ENCODE results near the gene HOXA5.
A peak's percentile ranks its signal among the peaks of the same experiment; 100 is the strongest.

Gene HOXA5

DNA sequence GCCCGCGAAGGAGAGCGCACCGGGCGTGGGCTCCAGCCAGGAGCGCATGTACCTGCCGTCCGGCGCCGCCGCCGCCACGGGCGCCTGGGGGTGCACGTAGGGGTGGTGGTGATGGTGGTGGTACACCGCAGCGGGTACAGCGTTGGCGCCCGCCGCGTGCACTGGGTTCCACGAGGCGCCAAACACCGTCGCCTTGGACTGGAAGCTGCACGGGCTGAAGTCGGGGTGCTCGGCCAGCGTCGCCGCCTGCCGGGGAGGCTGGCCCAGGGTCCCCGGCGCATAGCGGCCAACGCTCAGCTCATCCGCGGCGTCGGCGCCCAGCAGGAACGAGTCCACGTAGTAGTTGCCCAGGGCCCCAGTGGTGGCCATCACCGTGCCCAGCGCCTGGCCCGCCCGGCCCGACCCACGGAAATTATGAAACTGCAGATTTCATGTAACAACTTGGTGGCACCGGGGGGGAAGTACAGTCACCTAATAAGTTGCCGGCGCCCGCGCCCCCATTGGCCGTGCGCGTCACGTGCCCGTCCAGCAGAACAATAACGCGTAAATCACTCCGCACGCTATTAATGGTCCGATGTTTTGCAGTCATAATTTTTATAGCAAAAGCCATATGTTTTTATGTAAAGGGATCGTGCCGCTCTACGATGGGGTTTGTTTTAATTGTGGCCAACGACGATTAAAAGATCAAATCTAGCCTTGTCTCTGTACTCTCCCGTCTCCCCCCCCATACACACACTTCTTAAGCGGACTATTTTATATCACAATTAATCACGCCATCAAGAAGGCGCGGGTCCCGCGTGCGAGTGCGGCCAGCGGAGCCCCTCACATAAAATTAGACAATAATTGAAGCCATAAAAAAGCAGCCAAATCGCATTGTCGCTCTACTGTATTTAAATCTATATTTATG is 21.9 kb upstream of the HOXA5 start, which contains the start of gene HOXA9 (continued):
- TF ChIP-seq ZNF518A (tag by site-specific recombination; conservative IDR thresholded peaks at IDR 0.05; ENCODE audit: low read depth) (peak; percentile 42; the same call in 1 of the 2 replicates), ZNF514 (tag by site-specific recombination; IDR thresholded peaks at IDR 0.05) (no peak), ZNF121 (tag by site-specific recombination; IDR thresholded peaks at IDR 0.05) (peak; percentile 15; the same call in 1 of the 2 replicates), SP2 (tag by site-specific recombination; IDR thresholded peaks at IDR 0.05) (peak; percentile 59), ZNF292 (tag by site-specific recombination; IDR thresholded peaks at IDR 0.05; ENCODE audit: borderline replicate concordance, low read depth) (no peak), ZNF510 (tag by site-specific recombination; IDR thresholded peaks at IDR 0.05; ENCODE audit: insufficient replicate concordance) (no peak), ZNF501 (tag by site-specific recombination; IDR thresholded peaks at IDR 0.05) (peak; percentile 89), ZNF530 (tag by site-specific recombination; IDR thresholded peaks at IDR 0.05; ENCODE audit: low read depth) (no peak), ZNF112 (tag by site-specific recombination; IDR thresholded peaks at IDR 0.05) (no peak), TRIM28 (IDR thresholded peaks at IDR 0.05; ENCODE audit: borderline replicate concordance, low read length) (no peak), ZNF707 (tag by site-specific recombination; IDR thresholded peaks at IDR 0.05) (no peak), SETDB1 (IDR thresholded peaks at IDR 0.05; ENCODE audit: insufficient read length, low read length) (no peak), ZNF324 (tag by site-specific recombination; IDR thresholded peaks at IDR 0.05) (peak; percentile 75; the same call in 1 of the 2 replicates), PRDM10 (tag by site-specific recombination; IDR thresholded peaks at IDR 0.05) (peak; percentile 65; the same call in 1 of the 2 replicates), ZSCAN16 (tag by site-specific recombination; IDR thresholded peaks at IDR 0.05) (peak; percentile 65), WT1 (tag by site-specific recombination; IDR thresholded peaks at IDR 0.05) (peak; percentile 98), ZSCAN30 (tag by site-specific recombination; IDR thresholded peaks at IDR 0.05) (peak; percentile 67), ZNF350 (tag by site-specific recombination; IDR thresholded peaks at IDR 0.05) (no peak), BCL11A (tag by site-specific recombination; IDR thresholded peaks at IDR 0.05; ENCODE audit: low read depth) (peak; percentile 97), ZBTB11 (tag by site-specific recombination; conservative IDR thresholded peaks at IDR 0.05; ENCODE audit: low read depth) (no peak), ZNF639 (tag by site-specific recombination; IDR thresholded peaks at IDR 0.05) (peak; percentile 91), ZNF10 (tag by site-specific recombination; IDR thresholded peaks at IDR 0.05) (peak; percentile 97), ZNF354C (tag by site-specific recombination; IDR thresholded peaks at IDR 0.05; ENCODE audit: borderline replicate concordance, low read depth) (no peak), ZNF692 (tag by site-specific recombination; IDR thresholded peaks at IDR 0.05) (0 out of 2 replicates have a peak, but pooled peaks have one; percentile 44)
